ENCODE results near the gene ZBTB7C. TPM values are rescaled to one million over a fixed set of nuclear protein-coding genes. Genes with fewer than 3 reads are reported as not detected.

Gene ZBTB7C
- polyA plus RNA-seq, 4 donors: 0.54 to 4.1 (median 1.5) TPM

DNA sequence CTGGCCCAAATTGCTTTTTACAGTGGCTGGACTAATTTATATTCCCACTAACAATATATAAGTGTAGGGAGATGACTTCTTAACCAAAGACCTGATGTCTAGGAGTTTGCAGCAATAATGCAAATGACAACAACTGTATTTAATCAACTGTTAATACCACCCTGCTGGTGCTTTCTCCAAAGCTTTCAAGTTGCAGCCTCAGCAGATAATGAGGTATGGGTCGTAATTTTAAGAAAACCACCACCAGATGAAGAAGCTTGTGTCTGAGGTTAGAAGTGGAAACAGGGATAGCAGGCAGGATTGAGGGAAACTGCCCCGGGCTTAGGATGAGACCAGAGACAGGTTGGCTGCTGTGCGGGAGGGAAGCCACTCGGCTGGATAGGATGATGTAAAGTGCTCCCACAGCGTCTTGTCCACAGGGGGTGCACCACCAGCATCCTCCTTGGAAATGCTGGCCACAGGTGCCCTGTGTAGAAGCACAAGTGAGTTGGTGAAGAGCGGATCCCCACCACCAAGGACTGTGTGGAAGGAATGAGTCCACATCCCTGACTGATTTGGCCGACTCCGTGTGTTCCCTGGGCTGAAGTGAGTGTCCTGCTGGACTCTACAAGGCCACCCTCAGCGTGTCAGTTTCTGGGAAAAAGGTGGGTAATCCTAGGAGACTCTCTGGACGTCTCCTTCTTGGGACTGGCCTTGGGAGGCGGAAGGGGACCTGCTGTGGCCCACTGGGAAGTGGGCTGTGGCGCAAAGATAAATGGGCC is 402.6 kb downstream of the ZBTB7C start:
- Histone ChIP-seq H3K4me3 (ENCODE audit: low read depth in 1 of 3, low read length in 3 of 3) (no peak overlapping the region), H3K27me3 (ENCODE audit: control insufficient read depth in 3 of 3, insufficient read depth in 3 of 3, low read length in 3 of 3) (peaks cover 0 to 10% (median 2%) of the 10 kb centered on the region in 3 donors), H3K27ac (ENCODE audit: low read depth in 1 of 3, low read length in 2 of 3) (no peak overlapping the region), H3K9me3 (ENCODE audit: control insufficient read depth in 2 of 2, insufficient read depth in 1 of 2, low read depth in 1 of 2, low read length in 1 of 2) (peaks cover 0 to 4% of the 10 kb centered on the region in 2 donors), H3K4me1 (ENCODE audit: control insufficient read depth in 3 of 3, insufficient read depth in 2 of 3, low read depth in 1 of 3, low read length in 2 of 3) (peaks cover 0 to 4% (median 0%) of the 10 kb centered on the region in 3 donors), H3K36me3 (ENCODE audit: control insufficient read depth in 3 of 3, insufficient read depth in 2 of 3, low read depth in 1 of 3, low read length in 3 of 3) (no peaks in the 10 kb centered on the region)
- no peak for FAIRE-seq
- DNase-seq: no peak
- 92 to 95% (median 95%) methylated on average over 12 of the region's 12 CpGs for WGBS, 3 donors

DNA sequence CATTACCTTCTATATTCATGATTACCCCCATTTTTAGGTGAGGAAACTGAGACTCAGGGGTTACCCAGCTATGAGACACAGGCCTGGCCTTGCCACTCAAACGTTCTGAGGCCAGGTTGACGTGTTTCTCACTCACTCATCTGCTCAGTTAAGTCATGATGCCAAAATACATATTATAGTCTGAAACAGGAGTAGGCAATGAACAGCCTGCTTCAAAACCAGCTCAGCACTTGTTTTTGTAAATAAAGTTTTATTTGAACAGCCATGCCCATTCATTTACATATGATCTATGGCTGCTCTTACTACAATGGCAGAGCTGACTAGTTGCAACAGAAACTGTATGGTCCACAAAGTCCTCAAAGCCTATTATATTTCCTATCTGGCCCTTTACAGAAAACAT is 404.6 kb downstream of the ZBTB7C start:
- H3K4me1 ChIP-seq (ENCODE audit: control insufficient read depth in 3 of 3, insufficient read depth in 2 of 3, low read depth in 1 of 3, low read length in 2 of 3): peaks cover 0 to 4% (median 0%) of the 10 kb centered on the region in 3 donors
- DNase-seq (no peak), FAIRE-seq (no peak)
- 68 to 81% (median 76%) methylated on average over 2 of the region's 2 CpGs for WGBS, 3 donors
- no peaks in the 10 kb centered on the region for H3K36me3 ChIP-seq (ENCODE audit: control insufficient read depth in 3 of 3, insufficient read depth in 2 of 3, low read depth in 1 of 3, low read length in 3 of 3)
- peaks cover 0 to 8% (median 0%) of the 10 kb centered on the region in 3 donors for H3K27me3 ChIP-seq (ENCODE audit: control insufficient read depth in 3 of 3, insufficient read depth in 3 of 3, low read length in 3 of 3)
- H3K4me3 ChIP-seq (ENCODE audit: low read depth in 1 of 3, low read length in 3 of 3): no peak overlapping the region
- H3K27ac ChIP-seq (ENCODE audit: low read depth in 1 of 3, low read length in 2 of 3): no peak overlapping the region
- H3K9me3 ChIP-seq (ENCODE audit: control insufficient read depth in 2 of 2, insufficient read depth in 1 of 2, low read depth in 1 of 2, low read length in 1 of 2): no peaks in the 10 kb centered on the region

DNA sequence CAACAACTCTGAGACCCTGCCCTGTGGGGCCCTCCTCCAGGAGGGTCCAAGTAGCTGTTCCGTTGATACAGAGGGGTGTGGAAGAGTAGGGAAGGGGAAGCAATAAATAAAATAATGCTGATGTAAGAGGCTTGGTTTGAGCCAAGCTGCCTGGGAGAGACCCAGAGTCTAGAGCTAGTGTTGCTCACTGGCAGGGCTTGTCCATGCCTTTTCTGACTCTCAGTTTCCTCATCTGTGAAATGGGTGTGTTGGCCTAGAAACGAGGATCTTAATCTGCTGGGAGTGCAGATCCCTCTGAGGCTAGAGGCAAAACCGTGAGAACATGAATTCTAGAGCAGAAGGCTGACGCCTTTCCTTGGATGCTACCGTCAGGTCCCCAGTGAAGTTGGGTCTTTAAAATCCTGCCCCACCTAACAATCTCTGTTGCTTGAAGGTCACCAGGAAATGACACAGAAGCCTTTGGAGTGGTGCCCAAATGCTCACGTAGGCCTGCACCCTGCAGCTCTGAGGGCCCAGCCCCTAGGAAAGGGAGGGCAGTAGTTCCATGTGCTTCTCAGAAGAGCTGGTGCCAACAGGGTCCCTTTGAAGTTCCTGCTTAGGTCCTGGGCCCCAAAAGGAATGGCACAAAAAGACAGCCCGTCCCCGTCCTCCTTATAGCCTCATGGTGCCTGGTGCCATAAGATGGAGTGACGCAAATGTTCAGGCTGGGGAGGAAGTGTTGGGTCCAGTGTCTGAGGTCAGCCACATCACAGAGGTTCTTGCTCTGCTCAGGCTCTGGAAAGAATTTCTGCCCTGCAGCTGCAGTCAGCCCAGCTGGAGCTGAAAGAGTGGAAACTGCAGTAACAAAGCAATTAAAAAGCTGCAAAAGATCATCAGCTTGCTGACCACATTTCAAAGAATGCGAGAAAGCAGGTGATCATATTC is 405.5 kb downstream of the ZBTB7C start:
- no peaks in the 10 kb centered on the region for H3K36me3 ChIP-seq (ENCODE audit: control insufficient read depth in 3 of 3, insufficient read depth in 2 of 3, low read depth in 1 of 3, low read length in 3 of 3)

GRCh38 chr18:48002933-48003365 is 406.2 kb downstream of the ZBTB7C start:
- peak; percentile 46 to 66 for DNase-seq
- Histone ChIP-seq H3K4me3 (ENCODE audit: low read depth in 1 of 3, low read length in 3 of 3) (no peak overlapping the region), H3K9me3 (ENCODE audit: control insufficient read depth in 2 of 2, insufficient read depth in 1 of 2, low read depth in 1 of 2, low read length in 1 of 2) (no peaks in the 10 kb centered on the region), H3K4me1 (ENCODE audit: control insufficient read depth in 3 of 3, insufficient read depth in 2 of 3, low read depth in 1 of 3, low read length in 2 of 3) (peaks cover 0 to 4% (median 0%) of the 10 kb centered on the region in 3 donors), H3K27ac (ENCODE audit: low read depth in 1 of 3, low read length in 2 of 3) (no peak overlapping the region), H3K27me3 (ENCODE audit: control insufficient read depth in 3 of 3, insufficient read depth in 3 of 3, low read length in 3 of 3) (peaks cover 0 to 7% (median 0%) of the 10 kb centered on the region in 3 donors), H3K36me3 (ENCODE audit: control insufficient read depth in 3 of 3, insufficient read depth in 2 of 3, low read depth in 1 of 3, low read length in 3 of 3) (no peaks in the 10 kb centered on the region)
- WGBS, 3 donors: 10 to 47% (median 33%) methylated on average over 5 of the region's 5 CpGs
- no peak for FAIRE-seq

More for the DNA sequence above, 405.5 kb downstream of the ZBTB7C start:
- Histone ChIP-seq H3K4me3 (ENCODE audit: low read depth in 1 of 3, low read length in 3 of 3) (no peak overlapping the region), H3K9me3 (ENCODE audit: control insufficient read depth in 2 of 2, insufficient read depth in 1 of 2, low read depth in 1 of 2, low read length in 1 of 2) (no peaks in the 10 kb centered on the region), H3K27ac (ENCODE audit: low read depth in 1 of 3, low read length in 2 of 3) (peak overlapping the region in 1 of 3 donors; percentile 14), H3K27me3 (ENCODE audit: control insufficient read depth in 3 of 3, insufficient read depth in 3 of 3, low read length in 3 of 3) (peaks cover 0 to 8% (median 0%) of the 10 kb centered on the region in 3 donors), H3K4me1 (ENCODE audit: control insufficient read depth in 3 of 3, insufficient read depth in 2 of 3, low read depth in 1 of 3, low read length in 2 of 3) (peaks cover 0 to 4% (median 0%) of the 10 kb centered on the region in 3 donors)
- 30 to 55% (median 33%) methylated on average over 10 of the region's 10 CpGs for WGBS, 3 donors
- DNase-seq: peak in 1 of 2 donors; percentile 60
- no peak for FAIRE-seq

DNA sequence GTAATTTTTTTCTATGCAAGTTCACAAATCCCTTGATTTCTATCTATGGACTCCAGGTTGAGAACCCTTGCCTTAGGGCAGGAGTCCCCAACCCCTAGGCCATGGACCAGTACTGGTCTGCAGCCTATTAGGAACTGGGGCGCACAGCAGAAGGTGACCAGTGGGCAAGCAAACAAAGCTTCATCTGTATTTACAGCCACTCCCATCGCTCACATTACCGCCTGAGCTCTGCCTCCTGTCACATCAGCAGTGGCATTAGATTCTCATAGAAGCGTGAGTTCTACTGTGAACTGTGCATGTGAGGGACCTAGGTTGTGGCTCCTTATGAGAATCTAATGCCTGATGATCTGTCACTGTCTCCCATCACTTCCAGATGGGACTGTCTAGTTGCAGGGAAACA is 408.5 kb downstream of the ZBTB7C start:
- 23 to 68% (median 29%) methylated on average over 4 of the region's 4 CpGs for WGBS, 3 donors
- FAIRE-seq (no peak), DNase-seq (peak in 1 of 2 donors; percentile 37)
- Histone ChIP-seq H3K9me3 (ENCODE audit: control insufficient read depth in 2 of 2, insufficient read depth in 1 of 2, low read depth in 1 of 2, low read length in 1 of 2) (peaks cover 2 to 6% of the 10 kb centered on the region in 2 donors), H3K27ac (ENCODE audit: low read depth in 1 of 3, low read length in 2 of 3) (no peak overlapping the region), H3K4me1 (ENCODE audit: control insufficient read depth in 3 of 3, insufficient read depth in 2 of 3, low read depth in 1 of 3, low read length in 2 of 3) (no peaks in the 10 kb centered on the region), H3K4me3 (ENCODE audit: low read depth in 1 of 3, low read length in 3 of 3) (no peak overlapping the region), H3K27me3 (ENCODE audit: control insufficient read depth in 3 of 3, insufficient read depth in 3 of 3, low read length in 3 of 3) (peaks cover 0 to 6% (median 0%) of the 10 kb centered on the region in 3 donors), H3K36me3 (ENCODE audit: control insufficient read depth in 3 of 3, insufficient read depth in 2 of 3, low read depth in 1 of 3, low read length in 3 of 3) (no peaks in the 10 kb centered on the region)

- FAIRE-seq: no peak
- 40 to 49% (median 47%) methylated on average over 4 of the region's 4 CpGs for WGBS, 3 donors
- Histone ChIP-seq H3K9me3 (ENCODE audit: control insufficient read depth in 2 of 2, insufficient read depth in 1 of 2, low read depth in 1 of 2, low read length in 1 of 2) (peaks cover 2 to 6% of the 10 kb centered on the region in 2 donors), H3K27ac (ENCODE audit: low read depth in 1 of 3, low read length in 2 of 3) (no peak overlapping the region), H3K4me1 (ENCODE audit: control insufficient read depth in 3 of 3, insufficient read depth in 2 of 3, low read depth in 1 of 3, low read length in 2 of 3) (no peaks in the 10 kb centered on the region), H3K4me3 (ENCODE audit: low read depth in 1 of 3, low read length in 3 of 3) (no peak overlapping the region), H3K27me3 (ENCODE audit: control insufficient read depth in 3 of 3, insufficient read depth in 3 of 3, low read length in 3 of 3) (peaks cover 0 to 6% (median 0%) of the 10 kb centered on the region in 3 donors), H3K36me3 (ENCODE audit: control insufficient read depth in 3 of 3, insufficient read depth in 2 of 3, low read depth in 1 of 3, low read length in 3 of 3) (no peaks in the 10 kb centered on the region)
- peak in 1 of 2 donors; percentile 13 for DNase-seq
Observed at GRCh38 chr18:47999801-48000248, 409.4 kb downstream of the ZBTB7C start.

- no peak for DNase-seq
- H3K27ac ChIP-seq (ENCODE audit: low read depth in 1 of 3, low read length in 2 of 3): no peak overlapping the region
- H3K27me3 ChIP-seq (ENCODE audit: control insufficient read depth in 3 of 3, insufficient read depth in 3 of 3, low read length in 3 of 3): peaks cover 0 to 6% (median 0%) of the 10 kb centered on the region in 3 donors
- peaks cover 2 to 6% of the 10 kb centered on the region in 2 donors for H3K9me3 ChIP-seq (ENCODE audit: control insufficient read depth in 2 of 2, insufficient read depth in 1 of 2, low read depth in 1 of 2, low read length in 1 of 2)
- H3K4me3 ChIP-seq (ENCODE audit: low read depth in 1 of 3, low read length in 3 of 3): no peak overlapping the region
- WGBS, 3 donors: 67 to 77% (median 71%) methylated on average over 5 of the region's 5 CpGs
- no peaks in the 10 kb centered on the region for H3K36me3 ChIP-seq (ENCODE audit: control insufficient read depth in 3 of 3, insufficient read depth in 2 of 3, low read depth in 1 of 3, low read length in 3 of 3)
- FAIRE-seq: no peak
- H3K4me1 ChIP-seq (ENCODE audit: control insufficient read depth in 3 of 3, insufficient read depth in 2 of 3, low read depth in 1 of 3, low read length in 2 of 3): no peaks in the 10 kb centered on the region
Observed at GRCh38 chr18:47997338-47997780, 411.8 kb downstream of the ZBTB7C start.

DNA sequence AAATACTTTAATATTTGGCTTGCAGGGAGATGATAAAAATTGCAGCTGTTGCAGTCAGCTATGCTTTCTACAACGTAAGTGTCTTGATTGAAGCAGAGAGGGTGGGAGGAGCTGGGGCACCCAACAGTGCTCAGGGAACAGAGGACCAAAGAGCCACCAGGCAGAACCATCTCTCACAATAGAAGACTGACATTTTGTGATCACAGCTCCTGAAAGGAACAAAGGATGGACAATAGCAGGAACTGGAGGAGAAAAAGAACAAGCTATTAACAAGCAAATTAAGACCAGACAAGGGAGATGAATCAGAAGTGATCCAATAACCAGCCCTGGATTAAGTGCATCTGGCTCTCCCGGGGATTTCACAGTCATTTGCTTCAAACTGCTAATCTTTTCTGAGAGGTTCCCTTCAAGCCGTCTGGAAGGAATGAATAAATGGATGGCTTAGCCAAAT is 413.1 kb downstream of the ZBTB7C start:
- 46 to 63% (median 47%) methylated on average over 3 of the region's 3 CpGs for WGBS, 3 donors

More for the DNA sequence above, 413.1 kb downstream of the ZBTB7C start:
- no peak for FAIRE-seq
- Histone ChIP-seq H3K9me3 (ENCODE audit: control insufficient read depth in 2 of 2, insufficient read depth in 1 of 2, low read depth in 1 of 2, low read length in 1 of 2) (peaks cover 2 to 6% of the 10 kb centered on the region in 2 donors), H3K27me3 (ENCODE audit: control insufficient read depth in 3 of 3, insufficient read depth in 3 of 3, low read length in 3 of 3) (peaks cover 0 to 6% (median 3%) of the 10 kb centered on the region in 3 donors), H3K27ac (ENCODE audit: low read depth in 1 of 3, low read length in 2 of 3) (no peak overlapping the region), H3K4me3 (ENCODE audit: low read depth in 1 of 3, low read length in 3 of 3) (no peak overlapping the region), H3K36me3 (ENCODE audit: control insufficient read depth in 3 of 3, insufficient read depth in 2 of 3, low read depth in 1 of 3, low read length in 3 of 3) (no peaks in the 10 kb centered on the region), H3K4me1 (ENCODE audit: control insufficient read depth in 3 of 3, insufficient read depth in 2 of 3, low read depth in 1 of 3, low read length in 2 of 3) (no peaks in the 10 kb centered on the region)
- DNase-seq: no peak

All from small intestine (tissue), 7 donors.